ENCODE measurements around the gene ARHGAP23.

Gene ARHGAP23

DNA sequence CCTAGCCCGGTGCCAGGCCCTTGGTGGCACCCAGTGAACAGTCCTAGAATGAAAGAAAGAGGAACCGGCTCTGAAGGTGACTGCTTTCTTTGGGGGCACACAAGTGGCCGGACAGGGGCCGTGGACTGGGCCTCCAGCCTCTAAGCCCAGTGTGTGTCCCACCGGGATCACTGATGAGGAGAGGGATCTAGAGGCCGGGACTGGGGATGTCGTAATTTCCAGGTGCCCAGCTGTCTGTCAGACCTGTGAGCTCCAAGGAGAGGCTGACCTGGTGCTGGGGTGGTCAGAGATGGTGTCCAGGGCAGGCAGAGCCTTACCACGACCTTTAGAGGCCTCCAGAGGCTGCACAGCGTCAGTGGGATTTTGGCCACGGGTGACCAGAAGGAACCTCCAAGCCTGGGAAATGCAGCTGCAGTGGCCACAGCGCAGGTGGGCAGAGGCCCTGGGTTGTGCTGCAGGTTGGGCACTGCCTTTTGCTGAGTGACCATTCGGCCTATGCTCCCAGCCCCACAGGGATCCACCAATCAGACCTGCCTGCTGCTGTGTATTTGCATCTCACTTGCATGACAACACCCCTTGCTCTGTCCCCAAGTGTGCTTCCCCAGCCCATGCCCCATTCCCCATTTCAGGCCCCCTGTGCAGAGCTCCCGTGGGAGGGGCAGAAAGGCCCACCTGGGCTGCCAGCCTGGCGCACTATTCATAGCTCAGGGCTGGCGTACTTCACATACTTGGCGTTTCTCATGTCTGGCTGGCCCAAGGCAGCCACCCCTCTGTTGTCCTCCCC, 12.5 kb downstream of the ARHGAP23 start:
- no peak for DNase-seq (ENCODE audit: extremely low spot score, insufficient read length, low read depth)
- no peak for FAIRE-seq

DNA sequence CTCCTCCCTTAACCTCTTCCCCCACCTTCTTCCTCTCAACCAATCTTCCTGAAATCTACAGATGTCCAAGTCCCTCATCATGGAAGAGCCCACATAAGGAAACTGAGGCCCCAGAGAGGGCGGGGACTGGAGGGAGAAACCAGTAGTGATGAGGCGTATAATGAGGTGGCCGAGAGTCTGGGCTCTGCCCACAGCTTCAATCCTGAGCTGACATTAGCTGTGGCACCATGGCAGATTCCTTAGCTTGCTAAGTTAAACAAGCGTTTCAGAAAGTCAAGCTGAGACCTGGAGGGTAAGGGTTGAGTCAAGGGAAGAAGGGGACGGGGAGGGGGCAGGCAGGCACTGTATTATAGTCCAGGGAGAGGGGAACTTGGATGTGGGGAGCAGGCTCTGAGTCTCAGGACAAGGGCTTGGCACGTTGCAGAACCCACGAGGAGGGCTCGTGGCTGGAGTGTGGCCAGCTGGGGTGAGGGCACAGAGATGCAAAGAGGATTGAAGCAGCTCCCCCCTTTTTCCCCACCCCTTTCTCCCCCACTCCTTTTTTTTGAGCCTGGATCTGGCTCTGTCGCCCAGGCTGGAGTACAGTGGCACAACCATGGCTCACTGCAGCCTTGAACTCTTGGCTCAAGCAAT, 13.3 kb downstream of the ARHGAP23 start:
- FAIRE-seq (no peak), DNase-seq (ENCODE audit: extremely low spot score, insufficient read length, low read depth) (no peak)

DNA sequence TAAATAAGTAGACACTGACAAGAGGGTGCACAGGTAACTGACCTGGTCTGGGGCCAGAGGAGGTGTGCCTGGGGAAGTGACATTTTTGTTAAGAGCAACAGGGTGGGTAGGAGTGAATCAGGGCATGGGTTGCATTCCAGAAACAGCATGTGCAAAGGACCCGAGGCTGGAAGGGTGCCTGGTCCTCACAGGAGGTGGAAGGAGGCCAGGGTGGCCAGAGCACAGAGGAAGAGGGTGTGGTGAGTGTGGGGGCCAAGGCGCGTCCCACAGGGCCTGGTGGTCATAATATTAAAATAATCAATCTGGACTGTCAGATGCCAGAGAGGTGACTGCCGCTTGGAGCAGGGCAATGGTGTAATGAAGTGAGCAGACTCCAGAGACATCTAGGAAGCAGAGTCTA, 14.3 kb downstream of the ARHGAP23 start:
- no peak for FAIRE-seq
- DNase-seq (ENCODE audit: extremely low spot score, insufficient read length, low read depth): no peak

DNA sequence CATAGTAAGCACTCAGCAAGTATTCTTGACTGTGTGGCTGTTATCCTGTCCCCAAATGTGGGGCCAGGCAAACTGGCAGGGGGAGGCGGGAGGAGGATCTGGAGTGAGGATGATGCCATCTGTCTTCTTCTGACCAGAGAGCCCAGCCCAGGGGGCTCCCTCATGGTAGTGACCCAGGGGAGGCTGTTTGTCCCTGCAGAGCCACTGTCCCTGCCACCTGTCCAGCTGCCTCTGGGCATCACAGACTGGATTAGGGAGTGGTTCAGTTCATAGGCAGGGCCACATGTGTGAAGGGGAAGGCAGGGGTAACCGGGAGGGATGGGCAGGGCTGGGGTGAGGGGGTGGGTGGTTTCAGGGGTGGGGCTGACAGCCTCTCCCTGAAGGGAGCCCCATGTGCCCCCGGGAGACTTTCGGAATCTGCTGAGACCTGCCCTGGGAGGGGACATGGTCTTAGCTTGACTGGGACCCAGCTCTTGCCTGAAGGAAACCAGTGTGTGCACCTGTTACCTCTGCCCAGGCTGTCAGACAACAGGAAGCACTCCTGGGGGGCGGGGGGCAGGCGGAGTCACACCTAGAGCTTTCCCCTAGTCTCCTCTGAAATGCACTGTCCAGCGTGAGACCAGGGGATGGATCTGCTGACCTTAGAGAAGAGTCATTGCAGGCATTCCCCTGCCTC, 15.2 kb downstream of the ARHGAP23 start:
- FAIRE-seq: no peak
- DNase-seq (ENCODE audit: extremely low spot score, insufficient read length, low read depth): no peak

DNA sequence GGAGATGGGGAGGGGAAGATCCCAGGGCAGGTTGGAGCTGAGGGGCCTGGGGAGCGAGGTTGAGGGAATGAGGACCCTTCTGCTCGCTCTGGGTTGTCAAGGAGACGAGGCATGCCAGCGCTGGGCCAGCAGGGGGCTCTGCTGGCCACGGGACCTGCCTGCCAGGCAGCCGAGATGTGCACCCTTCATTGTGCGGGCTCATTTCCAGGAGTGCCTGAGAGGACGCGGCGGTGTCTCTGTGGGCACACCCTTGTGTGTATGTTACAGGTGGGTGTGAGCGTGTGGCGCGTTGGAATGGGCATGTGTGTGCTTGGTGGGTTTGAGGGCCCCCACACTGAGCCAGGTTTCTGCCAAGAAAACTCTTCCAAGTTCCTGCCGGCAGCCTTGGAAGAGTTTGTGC, 15.9 kb downstream of the ARHGAP23 start:
- peak; percentile 58 for DNase-seq (ENCODE audit: extremely low spot score, insufficient read length, low read depth)
- FAIRE-seq: no peak

DNA sequence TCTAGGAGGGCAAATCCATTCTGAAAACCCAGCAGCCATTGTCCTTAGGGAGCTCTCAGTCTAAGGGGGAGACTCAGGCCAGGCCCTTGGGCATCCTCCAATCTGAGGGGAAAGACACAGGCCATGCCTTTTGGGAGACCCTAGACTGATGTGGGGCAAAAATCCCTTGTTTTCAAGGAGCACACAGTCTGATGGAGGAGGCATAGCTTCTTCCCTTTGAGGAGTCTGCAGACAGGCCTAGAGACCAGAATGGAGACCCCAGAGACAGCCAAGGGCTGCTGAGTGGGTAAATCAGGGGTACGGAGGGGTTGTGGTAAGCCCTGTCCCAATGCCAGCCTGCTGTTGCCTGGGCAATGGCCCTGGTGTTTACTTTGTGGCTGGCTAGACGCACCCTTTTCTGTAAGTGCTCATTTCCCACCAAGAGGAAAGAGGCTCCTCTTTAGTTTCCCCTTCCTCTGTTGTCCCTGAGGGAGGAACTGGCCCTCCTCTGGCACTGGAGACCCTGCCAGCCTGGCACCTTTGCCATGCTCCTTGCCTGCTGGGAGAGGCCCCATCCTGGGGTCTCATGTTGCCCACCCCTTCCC, 19.3 kb downstream of the ARHGAP23 start:
- DNase-seq (ENCODE audit: extremely low spot score, insufficient read length, low read depth): no peak
- FAIRE-seq: no peak

DNA sequence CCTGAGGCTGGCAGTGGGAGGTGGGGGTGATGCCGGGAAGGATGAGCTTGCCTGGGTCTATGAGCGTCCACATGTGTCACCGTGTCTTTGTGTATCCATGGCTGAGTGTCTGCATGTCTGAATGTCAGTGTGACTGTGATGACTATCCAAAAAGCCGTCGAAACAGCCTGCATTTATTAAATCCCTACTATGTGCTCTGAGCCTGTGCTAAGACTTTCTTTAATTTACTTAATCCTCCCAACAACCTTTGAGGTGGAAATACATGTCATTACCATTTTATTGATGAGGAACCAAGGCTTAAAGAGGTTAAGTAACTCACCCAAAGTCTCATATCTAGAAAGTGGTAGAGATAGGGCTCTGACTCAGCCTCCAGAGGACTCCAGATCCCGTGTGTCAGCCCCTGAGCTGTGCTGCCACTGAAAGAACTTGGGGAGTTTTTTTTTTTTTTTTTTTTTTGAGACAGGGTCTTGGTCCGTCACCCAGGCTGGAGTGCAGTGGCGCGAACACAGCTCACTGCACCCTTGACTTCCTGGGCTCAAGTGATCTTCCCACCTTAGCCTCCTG, 20.0 kb downstream of the ARHGAP23 start:
- FAIRE-seq: no peak
- DNase-seq (ENCODE audit: extremely low spot score, insufficient read length, low read depth): no peak

DNA sequence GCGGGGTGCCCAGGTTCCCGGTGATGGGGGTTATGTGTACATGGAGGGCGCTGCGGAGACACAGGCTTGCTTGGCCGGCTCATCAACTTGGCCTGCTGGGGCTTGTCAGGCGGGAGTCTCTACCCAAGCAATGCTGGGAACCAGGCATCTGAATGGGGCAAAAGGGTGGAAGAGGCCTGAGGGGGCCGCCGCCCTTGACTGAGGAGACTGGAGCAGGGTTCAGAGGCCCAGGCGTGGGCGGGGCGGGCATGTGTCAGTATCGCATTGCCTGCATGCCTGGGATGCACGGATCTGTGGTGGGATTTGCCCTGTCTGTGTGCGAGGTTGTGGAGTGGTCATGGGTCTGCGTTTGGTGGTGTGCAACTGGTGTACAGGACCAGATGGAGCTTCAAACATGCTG, 21.1 kb downstream of the ARHGAP23 start:
- FAIRE-seq (no peak), DNase-seq (ENCODE audit: extremely low spot score, insufficient read length, low read depth) (no peak)

DNA sequence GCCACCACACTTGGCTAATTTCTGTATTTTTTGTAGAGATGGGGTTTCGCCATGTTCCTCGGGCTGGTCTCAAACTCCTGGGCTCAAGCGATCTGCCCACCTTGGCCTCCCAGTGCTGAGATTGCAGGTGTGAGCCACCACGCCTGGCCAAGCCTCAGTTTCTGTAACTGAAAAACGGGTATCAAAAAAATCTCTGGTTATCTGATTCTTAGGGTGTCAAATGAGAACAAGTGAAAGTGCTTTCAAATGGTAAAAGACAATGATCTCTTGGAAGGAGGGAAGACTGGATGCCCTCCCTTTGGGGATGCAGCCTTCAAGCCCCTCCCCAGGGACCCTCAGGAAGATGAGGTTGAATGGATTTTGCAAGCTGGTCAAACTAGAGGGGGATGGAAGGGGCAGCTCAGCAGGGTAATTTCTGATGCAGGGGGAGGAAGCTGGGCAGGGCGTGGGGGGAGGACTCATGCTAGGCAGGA, 22.3 kb downstream of the ARHGAP23 start:
- DNase-seq (ENCODE audit: extremely low spot score, insufficient read length, low read depth) (no peak), FAIRE-seq (no peak)

DNA sequence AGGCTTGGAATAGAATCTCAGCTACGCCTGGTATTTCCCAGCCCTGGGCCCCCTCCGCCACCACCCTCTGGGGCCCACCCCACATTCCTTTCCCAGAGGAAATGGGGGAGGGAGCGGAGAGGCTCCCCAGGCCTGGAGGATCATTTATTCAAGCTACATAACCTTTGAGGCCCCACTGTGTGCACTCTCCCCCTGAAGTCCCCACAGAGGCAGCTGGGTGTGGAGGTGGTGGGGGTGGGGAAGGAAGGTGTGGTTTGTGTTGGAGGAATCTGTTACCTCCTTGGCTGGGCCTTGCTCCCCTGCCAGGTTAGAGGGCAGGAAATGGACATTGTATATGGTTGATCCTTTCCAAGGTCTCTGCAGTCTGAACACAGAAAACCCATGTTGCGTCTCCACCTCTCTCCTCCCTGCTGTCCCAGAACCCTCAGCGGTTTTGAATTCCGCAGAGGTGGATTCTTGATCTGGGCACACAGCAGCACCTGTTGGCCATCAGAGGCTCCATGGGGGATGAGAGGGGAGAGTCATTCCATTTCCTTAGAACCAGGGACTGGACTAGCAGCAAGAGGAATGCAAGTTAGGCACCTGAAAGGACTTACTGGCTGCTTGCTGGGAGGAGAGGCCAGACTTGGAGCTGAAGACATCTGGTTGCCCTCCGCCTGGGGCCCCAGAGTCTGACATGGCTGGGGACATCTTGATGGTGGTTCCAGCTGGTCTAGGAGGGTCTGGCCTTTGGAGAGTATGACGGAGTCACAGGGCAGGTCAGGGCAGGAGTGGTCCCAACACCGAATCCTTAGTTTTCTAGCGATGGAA, 23.0 kb downstream of the ARHGAP23 start:
- DNase-seq (ENCODE audit: extremely low spot score, insufficient read length, low read depth) (no peak), FAIRE-seq (no peak)

DNA sequence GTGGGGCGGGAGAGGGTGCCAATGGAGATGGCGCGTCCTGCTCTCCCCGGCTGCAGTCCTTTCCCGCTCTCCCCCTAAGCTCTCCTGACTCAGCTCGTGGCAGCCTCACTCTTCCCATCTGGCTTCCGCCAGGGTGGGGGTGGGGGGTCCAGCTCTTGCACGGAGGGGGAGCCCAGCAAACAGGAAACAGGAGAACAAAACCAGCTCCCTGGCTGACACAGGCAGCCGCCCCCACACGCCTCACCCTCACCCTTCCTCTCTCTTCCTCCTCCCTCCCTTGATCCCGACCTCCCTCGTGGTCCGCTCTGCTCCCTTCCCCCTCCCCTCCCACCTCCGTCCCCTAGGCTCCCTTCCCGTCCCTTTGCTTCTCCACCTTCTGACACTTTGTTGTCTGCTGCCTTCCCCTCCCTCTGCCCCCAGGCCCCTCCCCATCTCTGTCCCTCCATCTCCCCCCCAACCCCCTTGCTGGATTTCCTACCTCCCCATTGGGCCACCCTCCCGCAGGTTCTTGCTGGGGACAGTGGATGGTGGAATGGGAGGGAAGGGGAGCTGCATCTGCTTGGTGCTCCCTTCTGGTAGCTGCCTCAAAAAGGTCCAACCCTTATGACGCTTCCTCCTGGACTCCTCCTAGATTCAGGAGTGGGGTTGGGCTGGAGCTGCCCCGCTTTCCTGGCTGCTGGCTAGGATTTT, 23.7 kb downstream of the ARHGAP23 start:
- FAIRE-seq (no peak), DNase-seq (ENCODE audit: extremely low spot score, insufficient read length, low read depth) (no peak)

DNA sequence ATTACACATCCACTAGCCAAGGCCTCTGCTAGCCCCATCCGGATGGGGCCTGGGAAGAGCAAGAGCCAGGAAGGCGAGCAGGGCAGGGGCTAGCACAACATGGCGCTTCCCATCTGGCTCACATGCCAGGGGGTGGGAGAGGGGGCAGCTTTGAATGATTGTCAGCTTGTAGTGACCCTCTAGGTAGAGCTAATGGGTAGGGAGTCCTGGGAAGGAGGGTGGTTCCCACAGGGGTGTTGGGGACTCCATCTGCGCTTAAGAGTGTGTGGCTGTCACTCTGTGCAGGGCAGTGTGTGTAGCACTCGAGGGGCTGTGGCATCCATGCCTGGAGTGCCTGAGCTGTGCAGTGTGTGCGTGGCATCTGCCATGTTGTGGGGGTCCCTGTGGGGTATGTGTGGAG, 24.5 kb downstream of the ARHGAP23 start:
- DNase-seq (ENCODE audit: extremely low spot score, insufficient read length, low read depth): no peak
- FAIRE-seq: no peak

DNA sequence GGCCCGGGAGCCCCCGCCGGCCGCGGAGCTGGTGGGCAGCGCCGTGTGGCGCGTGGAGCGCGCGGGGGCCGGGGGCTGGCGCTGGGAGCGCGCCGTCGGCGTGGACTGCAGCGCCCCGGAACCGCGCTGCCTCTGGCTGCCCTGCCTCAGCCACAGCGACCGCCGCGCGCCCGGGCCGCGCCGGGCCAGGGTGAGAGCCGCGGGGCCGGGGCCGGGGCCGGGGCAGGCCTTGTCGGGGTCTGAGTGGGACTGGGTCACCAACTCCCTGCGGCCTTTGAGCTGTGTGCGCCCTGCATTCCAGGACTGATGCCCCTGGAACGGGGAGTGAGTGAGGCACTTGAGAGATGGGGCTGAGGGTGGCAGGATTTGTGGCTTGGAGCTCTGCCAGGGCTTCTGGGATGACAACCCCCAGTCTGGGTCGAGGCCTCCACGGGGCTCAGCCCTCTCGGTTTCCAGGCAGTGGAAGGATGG, 25.7 kb downstream of the ARHGAP23 start:
- FAIRE-seq: no peak

DNA sequence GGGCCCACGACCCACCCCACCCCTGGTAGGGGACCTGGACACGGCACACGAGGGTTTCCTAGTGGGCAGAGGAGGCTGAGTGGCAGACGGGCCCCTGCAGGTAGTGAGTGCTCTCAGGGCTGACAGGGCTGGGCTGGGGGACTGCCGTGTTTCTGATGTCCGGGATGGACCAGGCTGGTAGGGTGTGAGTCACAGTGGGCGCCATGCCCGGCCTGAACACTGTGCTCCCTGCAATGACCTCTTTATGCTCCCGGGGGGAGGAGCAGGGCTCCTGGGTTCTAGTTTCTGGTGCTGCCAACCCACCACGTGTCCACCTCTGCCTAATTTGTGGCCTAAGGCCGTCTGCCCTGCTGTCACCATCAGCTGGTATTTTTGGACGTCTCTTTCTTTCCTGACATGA, 26.3 kb downstream of the ARHGAP23 start:
- FAIRE-seq (no peak), DNase-seq (ENCODE audit: extremely low spot score, insufficient read length, low read depth) (no peak)

More for the DNA sequence above, 25.7 kb downstream of the ARHGAP23 start:
- no peak for DNase-seq (ENCODE audit: extremely low spot score, insufficient read length, low read depth)

DNA sequence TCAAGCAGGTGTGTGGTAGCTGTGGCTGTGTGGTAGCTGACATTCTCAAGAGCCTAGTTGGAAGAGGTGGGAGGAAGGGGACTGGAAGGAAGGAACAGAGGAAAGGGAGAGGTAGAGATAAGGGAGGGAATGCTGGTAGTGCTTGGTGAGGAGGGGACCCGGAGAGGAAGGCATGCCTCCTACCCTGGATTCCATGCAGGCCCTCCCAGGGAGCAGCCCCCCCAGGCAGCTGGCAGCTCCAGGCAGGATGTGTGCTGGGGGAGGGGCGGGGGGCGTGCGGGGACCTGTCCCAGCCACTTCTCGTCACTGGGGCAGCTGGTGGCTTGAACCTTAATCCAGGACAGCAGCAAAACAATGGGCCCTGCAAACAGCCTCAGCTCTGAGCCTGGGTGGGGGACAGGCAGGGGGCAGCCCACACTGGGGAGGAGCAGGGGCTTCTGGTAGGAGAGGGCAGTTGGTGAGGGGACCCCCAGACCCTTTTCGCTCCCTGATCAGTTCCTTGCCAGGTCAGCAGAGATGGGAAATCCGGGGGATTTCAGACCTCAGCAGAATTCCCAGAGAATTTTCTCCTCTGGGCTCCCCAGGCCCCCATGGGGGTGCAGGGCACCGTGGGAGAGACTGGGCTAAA, 27.1 kb downstream of the ARHGAP23 start:
- FAIRE-seq (no peak), DNase-seq (ENCODE audit: extremely low spot score, insufficient read length, low read depth) (no peak)

DNA sequence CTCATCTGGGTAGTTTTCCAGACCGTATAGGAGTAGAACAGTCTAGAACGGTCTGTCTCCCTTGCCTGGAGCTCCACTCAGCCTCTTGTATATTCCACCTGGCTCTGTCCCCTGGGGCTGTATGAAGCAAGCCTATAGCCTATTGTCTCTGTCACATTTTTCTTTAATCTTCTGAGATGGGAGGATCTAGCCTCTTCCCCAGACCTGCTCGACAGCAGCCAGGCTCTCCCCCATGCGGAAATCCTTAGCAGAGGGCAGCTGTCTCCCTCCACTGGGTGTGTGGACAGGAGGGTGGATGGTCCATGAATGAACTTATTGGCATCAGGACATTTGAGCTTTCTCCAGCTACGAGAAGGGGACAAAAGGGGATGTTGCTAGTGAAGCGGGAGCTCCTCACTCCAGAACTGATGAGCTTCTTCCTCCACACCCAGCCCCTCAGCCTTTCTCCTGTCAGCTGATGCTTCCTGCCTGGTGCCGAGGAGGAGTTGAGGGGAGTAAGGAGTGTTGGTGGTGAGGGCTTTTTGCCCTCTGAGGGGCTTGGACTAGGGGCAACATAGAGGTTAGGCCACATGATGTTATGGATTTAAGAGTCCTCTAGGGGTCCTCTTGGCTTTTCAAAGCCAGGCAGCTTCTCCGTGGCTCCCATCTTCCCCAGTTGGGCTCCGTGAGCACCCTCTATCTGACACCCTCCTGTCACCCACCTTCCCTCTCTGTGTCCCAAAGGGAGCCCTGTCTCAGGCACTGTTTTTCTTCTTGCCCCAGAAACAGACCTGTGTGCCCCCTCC, 28.0 kb downstream of the ARHGAP23 start:
- no peak for FAIRE-seq
- no peak for DNase-seq (ENCODE audit: extremely low spot score, insufficient read length, low read depth)

DNA sequence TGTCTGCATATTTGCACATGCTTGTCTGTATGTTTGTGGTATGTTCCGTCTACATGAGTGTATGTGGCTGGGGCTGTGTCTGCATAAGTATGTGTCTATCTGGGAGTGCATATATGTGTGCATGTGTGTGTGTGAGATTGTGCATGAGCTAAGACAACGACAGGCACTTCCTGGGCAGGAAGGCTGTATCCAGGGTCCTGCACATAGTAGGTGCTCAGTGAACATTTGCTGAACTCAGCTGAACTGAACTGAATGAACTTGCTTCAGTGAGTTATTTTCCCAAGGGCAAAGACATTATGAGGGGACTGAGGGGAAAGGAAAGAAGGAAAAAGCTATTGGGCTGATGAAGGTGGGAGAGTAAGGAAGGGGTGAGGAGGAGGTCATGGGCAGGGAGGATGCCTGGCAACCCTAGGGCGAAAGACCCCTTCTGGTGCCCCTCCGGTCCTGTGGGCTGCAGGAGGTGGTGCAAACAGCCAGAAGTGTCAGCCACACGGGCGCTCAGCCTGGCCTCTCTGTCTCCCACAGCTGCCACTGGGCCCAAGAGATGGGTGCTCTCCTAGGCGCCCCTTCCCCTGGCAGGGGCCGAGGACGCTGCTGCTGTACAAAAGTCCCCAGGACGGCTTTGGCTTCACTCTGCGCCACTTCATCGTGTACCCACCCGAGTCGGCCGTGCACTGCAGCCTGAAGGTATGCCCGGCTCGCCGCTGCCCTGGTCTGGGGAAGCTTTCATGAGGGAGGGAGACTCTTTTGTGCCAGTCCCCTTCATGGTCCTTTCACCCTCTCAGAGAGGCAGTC, 29.5 kb downstream of the ARHGAP23 start:
- DNase-seq (ENCODE audit: extremely low spot score, insufficient read length, low read depth) (no peak), FAIRE-seq (no peak)
